Neural cell (in vitro differentiated cells): ENCODE data around the gene CLEC4M. TPM values are rescaled to one million over a fixed set of nuclear protein-coding genes. Genes with fewer than 3 reads are reported as not detected.

Experiments used
- H2AFZ ChIP-seq: fragments of 200-600, 300-800 bp; sonication (generic), shearing (Covaris generic); 2 replicates; pipeline ENCODE4 v1.6.0; 2014; ENCODE audit warnings: low read depth, mild to moderate bottlenecking, antibody characterized with exemption, low read length, moderate library complexity
- H3F3A ChIP-seq: fragments of 200-600 bp; shearing (Covaris generic); 2 replicates; pipeline ENCODE4 v1.6.1; 2016; ENCODE audit warnings: mild to moderate bottlenecking, moderate library complexity, mixed read lengths, antibody characterized with exemption, low read length; ENCODE audit not compliant: insufficient read depth, poor library complexity, severe bottlenecking
- H3K27ac ChIP-seq: fragments of 200-600, 300-800 bp; sonication (generic), shearing (Covaris generic); 2 replicates; pipeline ENCODE4 v1.5.1; 2014; ENCODE audit warnings: mild to moderate bottlenecking, low read length, moderate library complexity
- H3K27me3 ChIP-seq: fragments of 300-800, 200-600 bp; sonication (generic), shearing (Covaris generic); 2 replicates; pipeline ENCODE4 v1.6.0; 2014; ENCODE audit warnings: mild to moderate bottlenecking, low read depth, low read length, moderate library complexity; ENCODE audit not compliant: insufficient read depth
- H3K36me3 ChIP-seq: fragments of 300-800, 200-600 bp; sonication (generic), shearing (Covaris generic); 2 replicates; pipeline ENCODE4 v1.5.1; 2014; ENCODE audit warnings: mild to moderate bottlenecking, antibody characterized with exemption, low read length, moderate library complexity; ENCODE audit not compliant: insufficient read depth
- H3K4me2 ChIP-seq: fragments of 300-800, 200-600 bp; sonication (generic), shearing (Covaris generic); 2 replicates; pipeline ENCODE4 v1.6.0; 2014; ENCODE audit warnings: mild to moderate bottlenecking, low read length
- H3K4me3 ChIP-seq: fragments of 300-800, 200-600 bp; sonication (generic), shearing (Covaris generic); 2 replicates; pipeline ENCODE4 v1.5.1; 2014; ENCODE audit warnings: mild to moderate bottlenecking, low read length, moderate library complexity
- H3K79me2 ChIP-seq: fragments of 200-600 bp; shearing (Covaris generic); replicated peaks from 2 replicates; pipeline ENCODE4 v1.6.0; 2014; ENCODE audit warnings: mild to moderate bottlenecking, low read length, moderate library complexity; ENCODE audit not compliant: insufficient read depth
- H3K9ac ChIP-seq: fragments of 300-800, 200-600 bp; sonication (generic), shearing (Covaris generic); 2 replicates; pipeline ENCODE4 v1.6.1; 2016; ENCODE audit warnings: mild to moderate bottlenecking, low read length, mixed read lengths
- H3K9me2 ChIP-seq: fragments of 200-600 bp; shearing (Covaris generic); 2 replicates; pipeline ENCODE4 v1.6.1; 2016; ENCODE audit warnings: mild to moderate bottlenecking, low read length, mixed read lengths; ENCODE audit not compliant: insufficient read depth
- H3K9me3 ChIP-seq: fragments of 200-600, 300-800 bp; sonication (generic), shearing (Covaris generic); 2 replicates; pipeline ENCODE4 v1.6.1; 2016; ENCODE audit warnings: mild to moderate bottlenecking, mixed run types, low read length, moderate library complexity, mixed read lengths
- H4K20me1 ChIP-seq: fragments of 200-600 bp; shearing (Covaris generic); 2 replicates; pipeline ENCODE4 v1.6.1; 2016; ENCODE audit warnings: mild to moderate bottlenecking, mixed run types; ENCODE audit not compliant: insufficient read depth
- EP300 ChIP-seq: fragments of 450-650 bp; conservative IDR thresholded peaks from 2 replicates; pipeline ENCODE4 v1.6.1; 2014; ENCODE audit warnings: antibody characterized with exemption, mild to moderate bottlenecking, moderate library complexity; ENCODE audit not compliant: poor library complexity, severe bottlenecking
- EZH2 ChIP-seq: fragments of 200-600, 300-800 bp; shearing (Covaris generic), sonication (generic); IDR thresholded peaks from 2 replicates; pipeline ENCODE4 v1.6.1; 2014; ENCODE audit warnings: antibody characterized with exemption, low read length, borderline replicate concordance, mild to moderate bottlenecking; ENCODE audit not compliant: insufficient read depth, poor library complexity, severe bottlenecking
- MXI1 ChIP-seq: fragments of 450-650 bp; conservative IDR thresholded peaks from 2 replicates; pipeline ENCODE4 v1.6.1; 2014; ENCODE audit warnings: antibody characterized with exemption, mild to moderate bottlenecking; ENCODE audit not compliant: poor library complexity, severe bottlenecking
- POLR2AphosphoS5 ChIP-seq: IDR thresholded peaks from 2 replicates; pipeline ENCODE4 v1.6.1; 2012
- RAD21 ChIP-seq: fragments of 450-650 bp; conservative IDR thresholded peaks from 2 replicates; pipeline ENCODE4 v1.6.1; 2014; ENCODE audit warnings: antibody characterized with exemption, mild to moderate bottlenecking, moderate library complexity
- SMC3 ChIP-seq: fragments of 450-650 bp; conservative IDR thresholded peaks from 2 replicates; pipeline ENCODE4 v1.6.1; 2014; ENCODE audit warnings: antibody characterized with exemption, mild to moderate bottlenecking, moderate library complexity; ENCODE audit not compliant: poor library complexity
- TAF1 ChIP-seq: IDR thresholded peaks from 2 replicates; pipeline ENCODE4 v1.6.1; 2012; ENCODE audit warnings: low read depth
- polyA plus RNA-seq: library from polyadenylated mRNA; depleted of rRNA; stranded (reverse); fragments of >200 nt; gene quantifications from 2 replicates; pipeline ENCODE4 v1.2.3, GENCODE V29; 2014
- TF ChIP-seq, protein P1 (sequence below): IDR thresholded peaks from 2 replicates; pipeline ENCODE4 v1.6.1; 2012; ENCODE audit warnings: borderline replicate concordance
- TF ChIP-seq, protein P2 (sequence below): fragments of 450-650 bp; IDR thresholded peaks from 2 replicates; pipeline ENCODE4 v1.5.1; 2014; ENCODE audit warnings: antibody characterized with exemption, mild to moderate bottlenecking, moderate library complexity; ENCODE audit not compliant: poor library complexity, severe bottlenecking

The CLEC4M gene
- polyA plus RNA-seq, 1 donor from 2014 or later, result not detected

DNA sequence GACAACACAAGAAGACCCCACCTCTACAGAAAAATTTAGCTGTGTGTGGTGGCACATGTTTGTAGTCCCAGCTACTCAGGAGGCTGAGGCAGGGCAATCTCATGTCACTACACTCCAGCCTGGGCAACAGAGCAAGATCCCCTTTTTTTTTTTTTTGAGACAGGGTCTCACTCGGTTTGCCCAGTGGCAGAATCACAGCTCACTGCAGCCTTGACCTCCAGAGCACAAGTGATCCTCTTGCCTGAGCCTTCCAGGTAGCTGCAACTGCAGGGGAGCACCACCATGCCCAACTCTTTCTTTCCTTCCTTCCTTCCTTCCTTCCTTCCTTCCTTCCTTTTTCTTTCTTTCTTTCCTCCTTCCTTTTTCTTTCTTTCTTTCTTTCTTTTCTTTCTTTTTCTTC, 26.9 kb upstream of the CLEC4M start:
- H3K4me2 ChIP-seq, result no peak overlapping the region
- H3K36me3 ChIP-seq, result no peaks in the 10 kb centered on the region
- H3K9ac ChIP-seq, result no peak overlapping the region
- H3F3A ChIP-seq, result no peaks in the 10 kb centered on the region
- H3K9me2 ChIP-seq, result no peaks in the 10 kb centered on the region
- no peaks in the 10 kb centered on the region for H3K79me2 ChIP-seq
- no peak overlapping the region for H3K27ac ChIP-seq
- TF ChIP-seq MXI1, result no peak
- TF ChIP-seq POLR2AphosphoS5, result no peak
- no peak for TF ChIP-seq SMC3
- no peak for TF ChIP-seq EP300
- no peak for TF ChIP-seq RAD21
- TF ChIP-seq, protein P1, sequence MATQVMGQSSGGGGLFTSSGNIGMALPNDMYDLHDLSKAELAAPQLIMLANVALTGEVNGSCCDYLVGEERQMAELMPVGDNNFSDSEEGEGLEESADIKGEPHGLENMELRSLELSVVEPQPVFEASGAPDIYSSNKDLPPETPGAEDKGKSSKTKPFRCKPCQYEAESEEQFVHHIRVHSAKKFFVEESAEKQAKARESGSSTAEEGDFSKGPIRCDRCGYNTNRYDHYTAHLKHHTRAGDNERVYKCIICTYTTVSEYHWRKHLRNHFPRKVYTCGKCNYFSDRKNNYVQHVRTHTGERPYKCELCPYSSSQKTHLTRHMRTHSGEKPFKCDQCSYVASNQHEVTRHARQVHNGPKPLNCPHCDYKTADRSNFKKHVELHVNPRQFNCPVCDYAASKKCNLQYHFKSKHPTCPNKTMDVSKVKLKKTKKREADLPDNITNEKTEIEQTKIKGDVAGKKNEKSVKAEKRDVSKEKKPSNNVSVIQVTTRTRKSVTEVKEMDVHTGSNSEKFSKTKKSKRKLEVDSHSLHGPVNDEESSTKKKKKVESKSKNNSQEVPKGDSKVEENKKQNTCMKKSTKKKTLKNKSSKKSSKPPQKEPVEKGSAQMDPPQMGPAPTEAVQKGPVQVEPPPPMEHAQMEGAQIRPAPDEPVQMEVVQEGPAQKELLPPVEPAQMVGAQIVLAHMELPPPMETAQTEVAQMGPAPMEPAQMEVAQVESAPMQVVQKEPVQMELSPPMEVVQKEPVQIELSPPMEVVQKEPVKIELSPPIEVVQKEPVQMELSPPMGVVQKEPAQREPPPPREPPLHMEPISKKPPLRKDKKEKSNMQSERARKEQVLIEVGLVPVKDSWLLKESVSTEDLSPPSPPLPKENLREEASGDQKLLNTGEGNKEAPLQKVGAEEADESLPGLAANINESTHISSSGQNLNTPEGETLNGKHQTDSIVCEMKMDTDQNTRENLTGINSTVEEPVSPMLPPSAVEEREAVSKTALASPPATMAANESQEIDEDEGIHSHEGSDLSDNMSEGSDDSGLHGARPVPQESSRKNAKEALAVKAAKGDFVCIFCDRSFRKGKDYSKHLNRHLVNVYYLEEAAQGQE, result no peak
- TF ChIP-seq, protein P2, sequence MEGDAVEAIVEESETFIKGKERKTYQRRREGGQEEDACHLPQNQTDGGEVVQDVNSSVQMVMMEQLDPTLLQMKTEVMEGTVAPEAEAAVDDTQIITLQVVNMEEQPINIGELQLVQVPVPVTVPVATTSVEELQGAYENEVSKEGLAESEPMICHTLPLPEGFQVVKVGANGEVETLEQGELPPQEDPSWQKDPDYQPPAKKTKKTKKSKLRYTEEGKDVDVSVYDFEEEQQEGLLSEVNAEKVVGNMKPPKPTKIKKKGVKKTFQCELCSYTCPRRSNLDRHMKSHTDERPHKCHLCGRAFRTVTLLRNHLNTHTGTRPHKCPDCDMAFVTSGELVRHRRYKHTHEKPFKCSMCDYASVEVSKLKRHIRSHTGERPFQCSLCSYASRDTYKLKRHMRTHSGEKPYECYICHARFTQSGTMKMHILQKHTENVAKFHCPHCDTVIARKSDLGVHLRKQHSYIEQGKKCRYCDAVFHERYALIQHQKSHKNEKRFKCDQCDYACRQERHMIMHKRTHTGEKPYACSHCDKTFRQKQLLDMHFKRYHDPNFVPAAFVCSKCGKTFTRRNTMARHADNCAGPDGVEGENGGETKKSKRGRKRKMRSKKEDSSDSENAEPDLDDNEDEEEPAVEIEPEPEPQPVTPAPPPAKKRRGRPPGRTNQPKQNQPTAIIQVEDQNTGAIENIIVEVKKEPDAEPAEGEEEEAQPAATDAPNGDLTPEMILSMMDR, result no peak
- TF ChIP-seq TAF1, result no peak
- no peak for TF ChIP-seq EZH2
- no peaks in the 10 kb centered on the region for H4K20me1 ChIP-seq
- H3K27me3 ChIP-seq, result peaks cover 31% of the 10 kb centered on the region
- H3K4me3 ChIP-seq, result no peak overlapping the region
- no peak overlapping the region for H2AFZ ChIP-seq
- H3K9me3 ChIP-seq, result no peaks in the 10 kb centered on the region

DNA sequence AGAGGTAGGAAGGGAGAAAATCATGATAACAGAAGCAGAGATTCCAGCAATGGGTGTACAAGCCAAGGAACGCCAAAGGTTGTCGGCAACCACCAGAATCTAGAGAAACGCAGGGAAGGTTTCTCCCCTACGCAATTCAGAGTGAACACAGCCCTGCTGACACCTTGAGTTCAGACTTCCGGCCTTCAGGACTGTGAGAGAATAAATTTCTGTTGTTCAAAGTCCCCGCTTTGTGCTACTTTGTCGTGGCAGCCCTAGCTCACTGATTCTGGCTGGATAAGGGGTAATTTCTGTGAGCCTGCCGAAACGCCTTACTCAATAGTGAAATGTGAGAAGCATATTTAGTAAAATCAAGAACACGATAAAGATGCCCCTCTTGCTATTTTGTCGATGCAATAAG, 25.8 kb upstream of the CLEC4M start:
- TF ChIP-seq, protein P1, result no peak
- Histone ChIP-seq H2AFZ (no peak overlapping the region), H3K4me2 (no peak overlapping the region)

More for the DNA sequence above, 25.8 kb upstream of the CLEC4M start:
- H3K9me2 ChIP-seq, result no peaks in the 10 kb centered on the region
- no peaks in the 10 kb centered on the region for H3K36me3 ChIP-seq
- H3K9ac ChIP-seq, result no peak overlapping the region
- H4K20me1 ChIP-seq, result no peaks in the 10 kb centered on the region
- no peaks in the 10 kb centered on the region for H3F3A ChIP-seq
- H3K9me3 ChIP-seq, result no peaks in the 10 kb centered on the region
- no peak overlapping the region for H3K4me3 ChIP-seq
- H3K27ac ChIP-seq, result no peak overlapping the region
- peaks cover 20% of the 10 kb centered on the region for H3K27me3 ChIP-seq
- no peaks in the 10 kb centered on the region for H3K79me2 ChIP-seq
